Rectal smooth muscle tissue (tissue), 1 donor: ENCODE data around the gene ZSCAN30.

ENCODE experiments used
- H3K27ac ChIP-seq: one replicate; pipeline ENCODE4 v1.7.0; 2013; ENCODE audit warnings: low read depth, low read length, inconsistent platforms
- H3K27me3 ChIP-seq: one replicate; pipeline ENCODE4 v1.7.0; 2013; ENCODE audit warnings: low read length; ENCODE audit not compliant: control insufficient read depth, insufficient read depth
- H3K36me3 ChIP-seq: one replicate; pipeline ENCODE4 v1.7.0; 2013; ENCODE audit warnings: low read length; ENCODE audit not compliant: control insufficient read depth, insufficient read depth
- H3K4me1 ChIP-seq: one replicate; pipeline ENCODE4 v1.7.0; 2013; ENCODE audit warnings: low read length; ENCODE audit not compliant: control insufficient read depth, insufficient read depth
- H3K4me3 ChIP-seq: one replicate; pipeline ENCODE4 v1.7.0; 2013; ENCODE audit warnings: low read length
- H3K9ac ChIP-seq: one replicate; pipeline ENCODE4 v1.7.0; 2013; ENCODE audit warnings: low read length

Gene ZSCAN30

DNA sequence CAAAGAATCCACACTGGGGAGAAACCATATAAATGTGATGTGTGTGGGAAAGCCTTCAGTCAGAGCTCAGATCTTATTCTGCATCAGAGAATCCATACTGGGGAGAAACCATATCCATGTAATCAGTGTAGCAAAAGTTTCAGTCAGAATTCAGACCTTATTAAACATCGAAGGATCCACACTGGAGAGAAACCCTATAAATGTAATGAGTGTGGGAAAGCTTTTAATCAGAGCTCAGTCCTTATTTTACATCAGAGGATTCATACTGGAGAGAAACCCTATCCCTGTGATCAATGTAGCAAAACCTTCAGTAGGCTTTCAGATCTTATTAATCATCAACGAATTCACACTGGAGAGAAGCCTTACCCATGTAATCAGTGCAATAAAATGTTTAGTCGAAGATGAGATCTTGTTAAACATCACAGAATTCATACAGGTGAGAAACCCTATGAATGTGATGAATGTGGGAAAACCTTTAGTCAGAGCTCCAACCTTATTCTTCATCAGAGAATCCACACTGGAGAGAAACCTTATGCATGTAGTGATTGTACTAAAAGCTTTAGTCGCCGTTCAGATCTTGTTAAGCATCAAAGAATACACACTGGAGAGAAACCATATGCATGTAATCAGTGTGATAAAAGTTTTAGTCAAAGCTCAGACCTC is 16.7 kb upstream of the ZSCAN30 start:
- H3K9ac ChIP-seq = no peak overlapping the region
- H3K27me3 ChIP-seq = no peaks in the 10 kb centered on the region
- no peaks in the 10 kb centered on the region for H3K4me1 ChIP-seq
- peaks cover 24% of the 10 kb centered on the region for H3K36me3 ChIP-seq
- H3K27ac ChIP-seq = no peak overlapping the region
- no peak overlapping the region for H3K4me3 ChIP-seq

- Histone ChIP-seq H3K4me1 (no peaks in the 10 kb centered on the region), H3K4me3 (no peak overlapping the region), H3K27ac (no peak overlapping the region), H3K9ac (no peak overlapping the region), H3K27me3 (no peaks in the 10 kb centered on the region), H3K36me3 (peaks cover 19% of the 10 kb centered on the region)
Measured at GRCh38 chr18:35303610-35304009, 13.6 kb upstream of the ZSCAN30 start.

DNA sequence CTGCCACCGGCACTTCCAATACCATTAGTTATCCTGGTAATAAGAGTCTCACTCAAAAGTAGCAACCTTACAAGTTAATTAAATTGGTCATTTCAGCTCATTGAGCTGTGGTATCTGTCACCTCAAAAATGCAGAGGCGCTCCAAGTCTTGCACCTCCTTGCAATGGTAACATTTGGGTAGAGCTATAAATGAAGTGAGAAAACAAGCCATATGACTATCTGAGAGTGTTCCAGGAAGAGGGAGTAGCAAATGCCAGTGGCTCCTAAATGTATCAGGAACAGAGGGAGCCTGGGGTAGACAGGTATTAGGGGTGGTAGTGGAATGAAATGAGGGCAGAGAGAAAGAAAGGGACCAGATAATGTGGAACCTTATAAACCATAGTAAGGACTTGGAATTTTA is 6.0 kb upstream of the ZSCAN30 start:
- no peaks in the 10 kb centered on the region for H3K36me3 ChIP-seq
- no peaks in the 10 kb centered on the region for H3K27me3 ChIP-seq
- no peaks in the 10 kb centered on the region for H3K4me1 ChIP-seq
- no peak overlapping the region for H3K27ac ChIP-seq
- H3K9ac ChIP-seq = no peak overlapping the region
- H3K4me3 ChIP-seq = no peak overlapping the region

DNA sequence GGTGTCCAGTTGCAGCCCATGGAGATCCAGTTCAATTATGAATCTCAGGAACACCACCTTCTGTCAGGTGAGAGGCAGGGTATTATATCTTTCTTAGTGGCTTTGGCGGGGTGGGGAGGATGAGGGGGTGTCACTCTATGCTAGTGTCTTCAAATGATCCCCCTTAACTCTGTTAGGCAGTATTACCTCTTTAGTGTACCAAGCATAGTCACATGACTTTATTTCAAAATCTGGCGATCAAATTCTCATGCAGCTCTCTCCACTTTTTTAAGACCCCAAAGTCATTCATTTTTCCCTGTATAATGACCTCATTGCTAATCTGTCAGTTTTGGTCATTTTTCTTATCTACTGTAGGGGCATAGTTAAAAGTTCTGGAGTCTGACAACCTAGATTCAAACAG is 1.1 kb upstream of the ZSCAN30 start:
- H3K36me3 ChIP-seq = no peaks in the 10 kb centered on the region
- no peak overlapping the region for H3K9ac ChIP-seq
- H3K27ac ChIP-seq = no peak overlapping the region
- H3K4me3 ChIP-seq = peak overlapping the region; percentile 84
- H3K27me3 ChIP-seq = no peaks in the 10 kb centered on the region
- no peaks in the 10 kb centered on the region for H3K4me1 ChIP-seq

- H3K36me3 ChIP-seq = no peaks in the 10 kb centered on the region
- H3K4me1 ChIP-seq = no peaks in the 10 kb centered on the region
- H3K9ac ChIP-seq = peak overlapping the region; percentile 14
- H3K4me3 ChIP-seq = peak overlapping the region; percentile 84
- H3K27ac ChIP-seq = peak overlapping the region; percentile 57
- no peaks in the 10 kb centered on the region for H3K27me3 ChIP-seq
Measured at GRCh38 chr18:35289727-35290093, 319 bp downstream of the ZSCAN30 start.

- Histone ChIP-seq H3K4me1 (no peaks in the 10 kb centered on the region), H3K27ac (peak overlapping the region; percentile 57), H3K4me3 (peak overlapping the region; percentile 84), H3K27me3 (no peaks in the 10 kb centered on the region), H3K36me3 (no peaks in the 10 kb centered on the region), H3K9ac (peak overlapping the region; percentile 14)
Measured at GRCh38 chr18:35289293-35289692, 736 bp downstream of the ZSCAN30 start.

GRCh38 chr18:35284841-35285240 is 5.2 kb downstream of the ZSCAN30 start:
- Histone ChIP-seq H3K4me1 (no peaks in the 10 kb centered on the region), H3K36me3 (no peaks in the 10 kb centered on the region), H3K4me3 (no peak overlapping the region), H3K27me3 (no peaks in the 10 kb centered on the region), H3K27ac (no peak overlapping the region), H3K9ac (no peak overlapping the region)

DNA sequence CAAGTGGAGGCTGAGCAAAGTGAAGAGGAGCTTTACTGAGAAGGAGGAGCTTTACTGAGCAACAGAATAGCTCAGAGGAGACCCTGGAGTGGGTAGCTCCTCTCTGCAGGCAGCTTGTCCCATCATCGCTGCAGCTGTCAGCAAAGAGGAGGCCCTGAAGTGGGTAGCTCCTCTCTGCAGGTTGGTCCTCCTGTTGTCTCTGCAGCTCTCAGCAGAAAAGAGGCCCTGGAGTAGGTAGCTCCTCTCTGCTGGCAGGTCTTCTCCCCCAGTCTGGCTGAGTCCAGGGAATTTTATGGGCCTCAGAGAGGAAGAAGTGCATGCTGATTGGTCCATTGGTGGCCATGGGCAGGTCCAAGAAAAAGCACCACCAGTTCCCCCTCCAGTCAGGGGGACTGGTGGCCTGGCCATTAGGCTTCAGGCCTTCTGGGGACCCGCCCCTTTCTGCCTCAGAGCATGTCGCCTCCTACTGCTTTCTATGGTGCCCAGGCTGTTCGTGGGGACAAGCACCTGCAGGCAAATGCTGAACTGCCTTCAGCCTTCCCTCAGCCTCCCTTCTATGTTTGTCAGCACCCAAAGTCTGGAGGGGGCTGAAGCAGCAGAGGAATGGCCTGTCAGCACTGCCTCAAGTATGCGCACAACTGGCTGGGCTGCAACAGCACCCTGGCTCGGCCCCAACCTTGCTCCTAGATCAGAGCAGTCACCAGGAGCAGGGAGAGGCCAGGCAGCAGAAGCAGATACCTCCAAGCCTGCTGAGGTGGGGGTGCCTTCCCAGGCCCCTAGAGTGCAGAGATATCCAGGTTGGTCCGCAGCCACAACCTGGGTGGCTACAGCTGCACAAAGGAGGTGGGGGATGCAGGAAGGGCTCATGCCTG is 5.9 kb downstream of the ZSCAN30 start:
- H3K4me3 ChIP-seq = no peak overlapping the region
- H3K4me1 ChIP-seq = no peaks in the 10 kb centered on the region
- H3K9ac ChIP-seq = no peak overlapping the region
- no peaks in the 10 kb centered on the region for H3K27me3 ChIP-seq
- no peak overlapping the region for H3K27ac ChIP-seq
- no peaks in the 10 kb centered on the region for H3K36me3 ChIP-seq

GRCh38 chr18:35282353-35282752 is 7.7 kb downstream of the ZSCAN30 start:
- no peaks in the 10 kb centered on the region for H3K4me1 ChIP-seq
- H3K36me3 ChIP-seq = no peaks in the 10 kb centered on the region
- H3K27ac ChIP-seq = no peak overlapping the region
- H3K4me3 ChIP-seq = no peak overlapping the region
- no peaks in the 10 kb centered on the region for H3K27me3 ChIP-seq
- no peak overlapping the region for H3K9ac ChIP-seq

DNA sequence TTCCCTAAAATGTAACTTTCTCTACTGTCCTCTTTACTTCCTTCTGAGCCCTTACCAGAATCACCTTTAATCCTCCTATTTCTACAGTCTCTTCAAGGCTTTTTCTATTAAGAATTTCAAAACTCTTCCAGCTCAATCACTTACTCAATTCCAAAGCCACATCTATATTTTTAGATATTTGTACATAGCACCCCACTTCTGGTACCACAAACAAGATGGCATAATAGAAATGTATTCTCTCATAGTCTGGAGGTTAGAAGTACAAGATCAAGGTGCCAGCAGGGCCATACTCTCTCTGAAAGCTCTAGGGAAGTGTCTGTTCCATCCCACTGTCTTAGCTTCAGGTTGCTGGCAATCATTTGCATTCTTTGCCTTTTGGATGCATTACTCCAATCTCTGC is 11.1 kb downstream of the ZSCAN30 start:
- no peaks in the 10 kb centered on the region for H3K4me1 ChIP-seq
- no peak overlapping the region for H3K4me3 ChIP-seq
- H3K36me3 ChIP-seq = no peaks in the 10 kb centered on the region
- no peak overlapping the region for H3K9ac ChIP-seq
- no peak overlapping the region for H3K27ac ChIP-seq
- H3K27me3 ChIP-seq = no peaks in the 10 kb centered on the region

- H3K9ac ChIP-seq = no peak overlapping the region
- H3K4me3 ChIP-seq = no peak overlapping the region
- no peaks in the 10 kb centered on the region for H3K36me3 ChIP-seq
- no peaks in the 10 kb centered on the region for H3K27me3 ChIP-seq
- no peak overlapping the region for H3K27ac ChIP-seq
- no peaks in the 10 kb centered on the region for H3K4me1 ChIP-seq
Measured at GRCh38 chr18:35278085-35278484, 11.9 kb downstream of the ZSCAN30 start.

DNA sequence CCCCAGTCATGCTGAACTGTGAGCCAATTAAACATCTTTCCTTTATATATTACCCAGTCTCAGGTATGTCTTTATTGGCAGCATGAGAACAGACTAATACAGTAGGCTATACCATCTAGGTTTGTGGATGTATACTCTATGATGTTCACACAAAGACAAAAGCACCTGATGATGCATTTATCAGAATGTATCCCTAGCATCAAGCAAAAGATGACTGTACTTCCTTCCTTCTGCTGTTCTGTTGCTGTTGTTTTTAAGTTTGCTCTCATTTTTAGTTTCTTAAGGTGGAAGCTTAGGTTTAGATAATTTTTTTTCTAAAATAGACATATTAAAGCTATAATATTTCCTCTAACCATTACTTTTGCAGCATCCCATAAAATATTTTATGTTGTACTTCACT is 12.4 kb downstream of the ZSCAN30 start:
- Histone ChIP-seq H3K9ac (no peak overlapping the region), H3K36me3 (no peaks in the 10 kb centered on the region), H3K27ac (no peak overlapping the region), H3K27me3 (no peaks in the 10 kb centered on the region), H3K4me3 (no peak overlapping the region), H3K4me1 (no peaks in the 10 kb centered on the region)

DNA sequence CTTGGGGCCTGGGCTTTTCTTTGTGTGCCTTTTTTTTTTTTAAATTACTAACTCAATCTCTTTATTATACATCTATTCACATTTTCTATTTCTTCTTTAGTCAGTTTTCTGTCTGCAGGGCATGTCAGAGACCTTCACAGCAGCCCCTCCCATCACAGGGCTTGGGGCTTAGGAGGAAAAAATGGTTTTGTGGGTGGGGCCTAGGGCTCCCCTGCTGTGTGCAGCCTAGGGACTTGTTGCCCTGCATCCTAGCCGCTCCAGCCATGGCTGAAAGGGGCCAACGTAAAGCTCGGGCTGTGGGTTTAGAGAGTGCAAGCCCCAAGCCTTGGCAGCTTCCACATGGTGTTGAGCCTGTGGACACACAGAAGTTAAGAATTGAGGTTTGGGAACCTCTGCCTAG is 13.8 kb downstream of the ZSCAN30 start:
- no peak overlapping the region for H3K27ac ChIP-seq
- no peaks in the 10 kb centered on the region for H3K4me1 ChIP-seq
- no peaks in the 10 kb centered on the region for H3K27me3 ChIP-seq
- no peak overlapping the region for H3K9ac ChIP-seq
- H3K4me3 ChIP-seq = no peak overlapping the region
- no peaks in the 10 kb centered on the region for H3K36me3 ChIP-seq
